HG03342 (cell line): ENCODE measurements around the gene RNU1-1.
"Not testable (repeated sequence)": the region's sequence is repeated elsewhere in the genome, so short reads cannot be mapped to it uniquely, and the experiment has no call there.

Source experiments
- ATAC-seq: cut with Tn5 transposase; IDR thresholded peaks from one replicate; pipeline ENCODE4 v1.9.1; 2021; ENCODE audit warnings: mild to moderate bottlenecking, moderate library complexity; ENCODE audit not compliant: unreplicated experiment

The RNU1-1 gene

GRCh38 chr1:16514107-16515055, at the start of gene RNU1-1:
Gene RNU1-1, minus strand, starts transcription at chr1:16514285.
- not testable (repeated sequence) for ATAC-seq

DNA sequence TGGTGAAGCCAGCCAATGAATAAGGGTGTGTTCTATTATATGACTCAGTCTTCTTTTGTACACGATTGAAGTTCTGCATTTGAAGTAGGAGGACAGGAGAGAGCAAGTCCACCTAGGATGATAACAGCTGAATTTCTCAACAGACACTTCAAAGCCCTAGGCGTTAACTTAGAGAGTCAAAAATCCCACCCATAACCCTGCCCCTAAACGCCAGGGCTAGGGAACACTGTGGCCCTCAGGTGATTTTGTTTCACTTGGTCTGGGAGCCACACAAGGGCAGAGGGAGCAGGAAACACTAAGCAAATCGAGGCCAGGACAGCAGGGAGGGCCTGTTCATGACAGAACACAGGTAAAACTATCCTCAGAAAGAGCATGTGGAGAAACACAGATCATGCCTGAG, 47.0 kb upstream of the RNU1-1 start:
- not testable (repeated sequence) for ATAC-seq

GRCh38 chr1:16560498-16560897, 46.4 kb upstream of the RNU1-1 start:
- not testable (repeated sequence) for ATAC-seq

- not testable (repeated sequence) for ATAC-seq
These were observed 45.6 kb upstream of the RNU1-1 start for GRCh38 chr1:16559688-16560087.

GRCh38 chr1:16557034-16557433, 42.9 kb upstream of the RNU1-1 start:
- not testable (repeated sequence) for ATAC-seq

DNA sequence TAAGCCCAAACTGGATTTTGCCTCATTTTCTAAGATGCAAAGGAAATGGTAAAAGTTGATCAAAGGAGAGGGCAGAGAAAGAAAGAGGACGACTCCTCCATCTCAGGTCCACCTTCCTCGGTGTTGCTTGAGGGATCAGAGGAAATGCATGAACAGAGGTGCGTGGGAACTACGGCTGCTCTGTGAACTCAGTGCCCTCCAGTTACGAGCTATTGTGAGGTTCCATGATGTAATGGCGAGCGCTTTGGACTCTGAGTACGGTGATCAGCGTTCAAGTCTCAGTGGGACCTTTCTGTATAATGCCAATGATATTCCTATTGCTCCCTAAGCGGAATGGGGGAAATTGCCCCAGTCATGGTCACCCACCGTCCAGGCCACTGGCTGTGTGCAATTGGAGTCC, 39.2 kb upstream of the RNU1-1 start:
- not testable (repeated sequence) for ATAC-seq

DNA sequence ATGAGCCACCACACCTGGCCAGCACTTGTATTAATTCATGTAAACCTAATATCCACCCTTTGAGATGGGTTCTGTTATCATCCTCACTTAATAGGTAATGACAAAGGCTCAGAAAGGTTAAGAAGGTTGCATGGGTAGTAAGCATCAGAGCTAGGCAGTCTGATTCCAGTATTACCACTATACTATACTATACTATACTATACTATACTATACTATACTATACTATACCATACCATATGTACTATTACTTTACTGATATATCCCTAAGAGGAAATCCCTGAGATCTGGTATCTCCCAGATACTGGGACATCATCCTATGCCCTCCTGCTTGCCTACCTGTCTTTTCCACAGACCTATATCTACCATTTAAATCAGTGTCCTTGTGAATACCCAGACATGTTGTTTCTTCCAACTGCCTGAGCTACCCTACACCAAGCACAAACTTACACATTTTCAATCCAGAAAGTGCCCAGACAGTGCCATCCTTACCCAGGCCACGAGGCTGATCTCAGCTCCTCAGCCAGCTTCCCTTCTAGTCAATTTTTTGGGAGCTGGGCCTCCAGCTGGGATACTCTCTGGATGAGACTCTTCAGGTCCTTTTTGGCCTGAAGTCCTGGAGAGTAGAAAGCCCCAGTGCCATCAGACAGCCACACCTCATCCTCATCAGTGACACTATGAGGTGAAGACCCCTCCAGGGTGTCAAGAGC, 36.3 kb upstream of the RNU1-1 start:
- not testable (repeated sequence) for ATAC-seq

DNA sequence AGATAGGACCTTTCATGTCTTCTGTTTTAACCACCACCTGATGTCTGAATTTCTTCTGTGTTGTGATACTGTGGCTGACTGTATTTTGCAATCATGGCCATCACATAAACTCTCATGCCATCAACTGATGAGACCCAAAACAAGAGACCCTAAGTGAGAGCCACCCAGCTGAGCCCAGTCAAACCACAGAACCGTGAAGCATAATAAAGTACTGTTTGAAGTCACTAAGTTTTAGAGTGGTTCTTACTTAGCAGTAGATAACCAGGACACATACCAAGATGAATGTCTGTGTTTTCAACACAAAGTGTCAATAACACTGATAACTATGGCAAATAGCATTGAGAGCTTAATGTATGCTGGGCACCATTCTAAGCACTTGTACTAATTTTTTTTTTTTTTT, 35.5 kb upstream of the RNU1-1 start:
- ATAC-seq = not testable (repeated sequence)

DNA sequence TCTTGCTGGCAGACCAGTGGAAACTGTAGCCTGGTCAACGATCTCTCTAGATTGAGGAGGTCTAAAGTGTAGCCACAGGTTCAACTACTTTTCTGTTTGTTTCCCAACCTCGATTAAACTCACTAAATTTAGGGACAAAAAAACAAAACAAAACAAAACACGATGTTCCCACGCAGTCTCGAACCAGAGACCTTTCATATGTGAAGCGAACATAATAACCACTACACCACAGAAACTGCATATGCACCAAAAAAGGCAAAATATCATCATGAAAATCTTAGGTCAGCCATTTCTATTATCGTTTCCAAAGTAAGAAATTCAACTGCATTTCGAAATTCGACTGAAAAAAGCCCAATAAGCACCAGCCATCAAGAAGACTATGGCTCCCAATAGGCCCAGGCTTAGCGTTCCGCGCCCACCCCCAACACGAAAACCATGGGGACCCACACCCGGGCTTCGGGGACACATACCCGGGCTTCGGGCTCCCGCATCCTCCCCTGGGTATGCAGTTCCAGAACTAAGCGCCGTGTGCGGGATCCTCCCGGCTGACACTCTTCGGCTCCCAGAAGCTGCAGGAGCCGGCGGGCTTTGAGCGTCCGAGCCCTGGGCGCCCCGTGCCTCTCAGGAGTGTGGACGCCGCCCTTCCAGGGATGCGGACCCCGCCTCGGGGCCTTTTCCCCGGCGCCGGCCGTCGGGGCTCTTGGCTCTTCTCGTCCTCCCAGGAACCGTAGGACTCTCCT, 33.6 kb upstream of the RNU1-1 start:
- not testable (repeated sequence) for ATAC-seq

DNA sequence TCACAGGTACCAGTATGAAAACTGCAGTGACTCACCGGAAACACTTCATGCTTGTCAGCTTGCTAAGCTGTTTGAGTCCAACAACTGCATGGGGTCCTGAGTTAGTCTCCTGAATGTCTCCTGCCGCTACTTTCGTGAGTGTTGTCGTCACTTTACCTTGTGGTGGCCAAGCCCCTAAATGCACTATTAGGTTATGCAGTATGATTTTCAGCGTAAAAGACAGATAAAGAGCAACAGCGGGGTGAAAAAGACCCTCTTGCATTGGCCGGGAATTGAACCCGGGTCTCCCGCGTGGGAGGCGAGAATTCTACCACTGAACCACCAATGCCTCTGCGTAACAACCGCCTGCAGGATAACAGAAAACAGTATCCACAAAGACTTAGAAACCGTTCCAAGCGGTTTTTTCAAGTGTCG, 31.6 kb upstream of the RNU1-1 start:
- not testable (repeated sequence) for ATAC-seq

GRCh38 chr1:16540421-16540893, 26.4 kb upstream of the RNU1-1 start:
- not testable (repeated sequence) for ATAC-seq

DNA sequence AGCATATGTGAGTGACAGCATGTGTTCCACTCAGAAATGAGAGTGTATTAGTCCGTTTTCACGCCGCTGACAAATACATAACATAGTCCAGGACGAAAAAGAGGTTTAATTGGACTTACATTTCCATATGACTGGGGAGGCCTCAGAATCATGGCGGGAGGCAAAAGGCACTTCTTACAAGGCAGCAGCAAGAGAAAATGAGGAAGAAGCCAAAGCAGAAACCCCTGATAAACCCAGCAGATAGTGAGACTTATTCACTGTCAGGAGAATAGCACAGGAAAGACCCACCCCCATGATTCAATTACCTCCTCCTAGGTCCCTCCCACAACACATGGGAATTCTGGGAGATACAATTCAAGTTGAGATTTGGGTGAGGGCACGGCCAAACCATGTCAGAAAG, 23.4 kb upstream of the RNU1-1 start:
- not testable (repeated sequence) for ATAC-seq

DNA sequence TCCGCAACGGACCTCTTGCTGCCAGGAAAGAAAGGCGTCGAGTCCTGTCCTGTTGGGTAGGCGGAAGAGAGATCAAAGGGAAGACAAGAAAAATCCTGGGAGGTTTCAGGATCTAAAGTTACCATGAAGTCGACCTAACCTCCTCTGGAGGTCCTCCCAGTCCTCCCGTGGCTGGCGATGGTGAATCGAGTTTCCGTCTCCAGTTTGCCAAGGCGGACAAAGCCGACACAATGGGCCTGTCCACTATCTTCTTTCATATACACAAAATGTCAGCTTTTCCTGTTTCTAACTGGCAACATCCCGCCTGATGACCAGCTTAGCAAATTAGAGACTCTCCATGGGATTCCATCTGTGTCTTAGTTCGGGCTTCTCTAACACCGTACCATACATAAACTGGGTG, 22.7 kb upstream of the RNU1-1 start:
- ATAC-seq = not testable (repeated sequence)

GRCh38 chr1:16535898-16536297, 21.8 kb upstream of the RNU1-1 start:
- ATAC-seq = not testable (repeated sequence)

GRCh38 chr1:16535487-16535886, 21.4 kb upstream of the RNU1-1 start:
- not testable (repeated sequence) for ATAC-seq

DNA sequence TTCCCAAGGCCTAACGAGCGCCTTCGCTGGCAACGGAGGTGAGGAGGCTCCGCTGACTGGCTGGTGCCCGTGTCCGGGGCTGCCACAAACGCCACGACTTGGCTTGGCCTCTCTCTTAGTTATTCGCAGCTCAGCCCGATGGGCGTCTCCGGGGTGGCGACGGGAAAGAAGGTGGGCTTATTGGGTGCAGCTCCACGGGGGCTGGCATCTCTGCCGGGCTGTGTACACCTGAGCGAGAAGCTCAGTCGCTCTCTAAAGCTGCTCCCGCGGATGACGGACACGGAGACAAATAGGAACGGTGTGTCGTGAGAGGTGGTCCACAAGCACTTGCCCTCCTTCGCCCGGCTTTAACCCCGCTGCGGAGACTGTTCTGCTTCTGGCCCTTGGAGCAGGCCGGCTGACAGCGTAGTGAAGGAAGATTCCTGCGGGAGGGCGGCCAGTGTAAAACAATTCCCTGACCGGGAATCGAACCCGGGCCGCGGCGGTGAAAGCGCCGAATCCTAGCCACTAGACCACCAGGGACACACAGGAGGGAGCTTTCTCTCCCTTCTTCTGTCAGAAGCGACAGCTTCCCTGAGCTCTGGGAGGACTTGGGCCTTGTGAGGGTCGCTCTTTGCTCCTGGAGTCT, 20.9 kb upstream of the RNU1-1 start:
- not testable (repeated sequence) for ATAC-seq

- not testable (repeated sequence) for ATAC-seq
These were observed 20.2 kb upstream of the RNU1-1 start for GRCh38 chr1:16534239-16534828.

GRCh38 chr1:16532235-16532991, 18.3 kb upstream of the RNU1-1 start:
- not testable (repeated sequence) for ATAC-seq

DNA sequence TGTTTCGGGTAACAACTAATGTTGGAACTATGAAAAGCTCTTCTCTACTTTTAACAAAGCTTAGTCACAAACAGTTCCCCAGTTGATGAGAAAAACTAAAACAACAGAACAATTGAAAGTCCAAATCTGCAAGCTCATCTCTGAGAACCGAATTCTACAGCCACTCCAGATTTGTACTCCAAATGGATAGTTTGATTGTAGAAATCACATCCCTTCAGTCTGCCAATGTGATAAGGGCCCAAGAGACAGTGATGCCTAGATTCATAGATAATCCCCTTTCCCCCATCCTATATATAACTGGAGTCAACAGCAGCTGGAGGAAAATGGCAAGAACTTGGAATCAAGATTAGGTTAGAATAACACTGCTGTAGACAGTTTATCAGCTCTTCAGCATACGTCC, 14.3 kb upstream of the RNU1-1 start:
- not testable (repeated sequence) for ATAC-seq
